NCI-H128 (cell line): ENCODE results near the gene CHN2.

Source experiments
- DNase-seq: peaks from one replicate; lab custom pipeline; 2025; ENCODE audit not compliant: unreplicated experiment; lab: John Stamatoyannopoulos, UW

The CHN2 gene

GRCh38 chr7:29485339-29486190 lies 291.0 kb downstream of the CHN2 start:
- DNase-seq, result no peak

- no peak for DNase-seq
Observed at GRCh38 chr7:29486191-29486700, 291.7 kb downstream of the CHN2 start.

GRCh38 chr7:29487424-29487823 lies 292.8 kb downstream of the CHN2 start:
- no peak for DNase-seq

- DNase-seq, result no peak
Observed at GRCh38 chr7:29488203-29488970, 293.8 kb downstream of the CHN2 start.

- DNase-seq, result no peak
Observed at GRCh38 chr7:29488977-29489376, 294.4 kb downstream of the CHN2 start.

GRCh38 chr7:29490094-29490607 lies 295.6 kb downstream of the CHN2 start:
- DNase-seq, result no peak

DNA sequence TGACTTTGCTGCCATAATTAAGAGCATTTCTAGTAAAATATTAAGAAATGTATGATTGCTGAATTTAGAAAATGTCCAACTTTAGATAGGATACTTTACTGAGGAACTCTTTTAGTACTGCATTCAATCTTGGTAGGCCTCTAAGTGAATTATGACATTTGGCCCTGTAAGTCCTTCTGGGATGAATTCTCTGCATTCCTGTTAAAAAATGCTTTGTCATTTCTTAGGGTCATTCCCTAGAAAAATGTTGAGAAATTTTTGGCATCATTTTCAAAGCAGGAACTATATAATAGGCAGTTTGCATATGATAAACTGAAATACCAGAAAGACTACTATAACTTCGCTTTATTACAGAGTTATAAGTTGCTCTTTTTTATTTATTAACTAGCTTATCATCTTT lies 299.8 kb downstream of the CHN2 start:
- DNase-seq, result no peak

DNA sequence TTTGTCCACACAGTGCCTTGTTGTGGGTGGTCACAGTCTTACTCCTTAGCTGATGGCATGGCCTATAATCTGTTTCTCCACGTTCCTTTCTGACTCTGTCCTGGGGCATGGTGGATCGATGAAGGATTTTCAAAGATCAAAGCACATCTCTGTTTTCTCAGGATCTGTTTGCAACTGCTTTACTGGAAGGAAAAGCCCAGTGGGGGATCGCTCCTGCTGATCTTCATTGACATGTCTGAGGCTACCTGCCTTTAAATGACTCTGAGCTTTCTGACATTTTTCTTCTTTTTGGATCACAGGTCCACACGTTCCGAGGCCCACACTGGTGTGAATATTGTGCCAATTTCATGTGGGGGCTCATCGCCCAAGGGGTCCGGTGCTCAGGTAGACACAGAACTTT lies 301.1 kb downstream of the CHN2 start:
- no peak for DNase-seq

DNA sequence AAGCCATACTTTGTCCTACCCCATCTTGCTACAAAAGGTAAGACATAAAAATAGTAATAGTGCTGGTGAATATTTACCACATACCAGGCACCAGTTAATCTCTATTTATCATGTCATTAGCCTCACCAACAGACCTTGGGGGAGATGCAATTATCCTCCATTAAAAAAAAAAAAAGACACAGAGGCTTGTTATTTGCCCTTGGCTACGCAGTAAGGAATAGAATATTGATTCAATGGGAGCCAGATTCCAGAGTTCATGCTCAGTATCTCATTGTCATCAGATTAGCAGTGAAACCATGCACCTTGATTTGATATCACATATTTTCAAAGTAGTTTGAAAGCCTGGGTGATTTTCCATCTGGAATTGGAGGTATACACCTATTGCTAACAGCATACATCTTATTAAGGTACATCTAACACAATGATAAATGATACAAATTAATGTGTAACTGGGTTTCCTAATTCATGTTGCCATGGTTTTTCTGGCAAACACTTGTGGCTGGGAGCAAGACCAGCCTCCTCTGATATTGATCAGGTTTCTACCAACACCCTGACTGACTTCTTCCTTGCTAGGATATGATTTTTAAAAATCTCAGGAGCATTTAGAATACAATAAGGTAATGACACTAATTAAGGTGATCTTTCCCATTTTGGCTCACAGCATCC lies 301.9 kb downstream of the CHN2 start:
- DNase-seq, result no peak

DNA sequence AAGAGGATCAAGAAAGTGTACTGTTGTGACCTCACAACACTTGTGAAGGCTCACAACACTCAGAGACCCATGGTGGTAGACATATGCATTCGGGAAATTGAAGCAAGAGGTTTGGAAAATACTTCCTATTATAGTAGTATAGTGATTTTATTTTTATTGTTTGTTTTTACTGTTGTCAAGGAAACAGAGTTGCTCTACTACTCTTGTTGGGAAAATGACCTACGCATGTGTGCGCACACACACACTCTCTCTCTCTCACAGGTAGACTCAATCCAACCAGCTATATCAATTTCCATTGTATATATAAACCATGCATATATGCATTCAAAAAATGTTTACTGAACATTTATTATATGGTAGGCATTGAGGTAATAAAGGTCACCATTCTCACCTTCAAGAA lies 305.4 kb downstream of the CHN2 start:
- DNase-seq, result no peak

DNA sequence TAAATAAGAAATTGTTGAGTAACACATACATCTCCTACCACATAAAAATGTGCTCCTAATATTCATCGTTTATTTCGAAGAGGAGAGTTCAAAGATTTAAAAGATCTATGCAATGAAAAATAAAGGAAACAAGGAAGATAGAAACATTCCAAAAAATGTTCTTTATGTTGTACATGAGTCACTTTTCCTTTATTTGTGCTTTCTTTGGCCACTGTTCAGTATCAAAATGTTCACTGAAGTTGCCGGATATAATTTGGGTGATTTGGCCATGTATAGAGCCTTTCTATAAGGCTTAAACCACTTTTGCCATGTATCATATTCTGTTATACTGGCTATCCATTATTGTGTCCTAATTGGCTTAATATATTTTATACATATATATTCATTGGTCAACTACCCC lies 306.1 kb downstream of the CHN2 start:
- DNase-seq, result no peak

- DNase-seq, result no peak
Observed at GRCh38 chr7:29502133-29502532, 307.6 kb downstream of the CHN2 start.

DNA sequence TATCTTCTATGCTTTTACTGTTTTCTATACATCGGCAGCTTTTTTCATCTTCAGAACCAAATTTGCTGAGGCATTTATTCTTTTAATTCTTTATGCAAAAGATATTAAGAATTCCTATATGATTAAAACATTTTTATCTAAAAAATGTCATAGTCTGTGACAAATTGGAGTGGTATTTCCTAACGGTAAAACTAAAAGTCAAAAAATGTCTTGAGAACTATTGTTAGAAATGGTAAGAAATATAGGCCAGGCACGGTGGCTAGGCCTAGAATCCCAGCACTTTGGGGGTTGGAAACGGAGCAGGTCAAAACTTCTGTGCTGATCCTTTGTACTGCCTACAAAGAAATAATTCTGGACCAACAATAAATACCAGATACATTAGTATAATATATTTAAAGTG lies 311.4 kb downstream of the CHN2 start:
- no peak for DNase-seq

- DNase-seq, result no peak
Observed at GRCh38 chr7:29508608-29509007, 314.0 kb downstream of the CHN2 start.

GRCh38 chr7:29510028-29510427 lies 315.5 kb downstream of the CHN2 start:
- no peak for DNase-seq

DNA sequence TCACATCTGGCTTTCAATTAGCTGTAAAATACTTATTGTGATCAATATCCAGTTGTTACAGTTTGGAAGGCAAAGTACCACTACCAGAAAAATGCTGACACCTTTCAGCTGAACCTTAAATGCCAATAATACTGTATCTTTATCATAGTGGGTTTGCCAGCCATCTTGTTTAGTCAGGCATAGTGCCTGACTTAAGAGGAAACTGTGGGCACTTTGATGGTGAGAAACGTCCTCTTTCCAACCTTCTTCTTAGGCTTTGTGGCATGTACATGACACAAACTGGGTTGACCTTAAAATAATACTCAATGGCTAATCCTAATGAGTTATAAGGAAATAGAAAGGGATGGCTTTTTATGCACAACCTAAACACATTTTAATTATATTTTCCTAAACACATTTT lies 316.8 kb downstream of the CHN2 start:
- no peak for DNase-seq

DNA sequence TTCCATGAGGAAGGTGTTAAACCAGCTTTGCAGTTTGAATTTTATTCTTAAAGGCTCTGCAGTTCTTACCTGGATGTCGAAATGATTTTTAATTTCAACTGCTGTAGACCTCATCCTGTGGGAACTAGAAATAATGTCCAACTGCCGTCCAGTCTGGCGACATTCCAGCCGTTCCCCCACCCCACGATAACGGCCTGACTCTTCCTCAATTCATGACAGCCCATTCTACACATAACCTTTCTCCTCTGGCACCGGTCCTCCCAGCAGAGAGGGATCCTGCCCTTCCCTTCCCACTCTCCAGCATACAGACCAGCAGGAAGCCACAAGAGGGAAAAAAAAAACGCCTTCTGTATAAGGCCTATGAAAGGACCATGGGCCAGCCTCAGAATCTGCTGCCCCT lies 317.3 kb downstream of the CHN2 start:
- DNase-seq, result no peak

GRCh38 chr7:29516491-29516890 lies 321.9 kb downstream of the CHN2 start:
- DNase-seq, result no peak

GRCh38 chr7:29518616-29519015 lies 324.0 kb downstream of the CHN2 start:
- DNase-seq, result no peak

GRCh38 chr7:29523728-29524127 lies 329.2 kb downstream of the CHN2 start:
- DNase-seq, result no peak

DNA sequence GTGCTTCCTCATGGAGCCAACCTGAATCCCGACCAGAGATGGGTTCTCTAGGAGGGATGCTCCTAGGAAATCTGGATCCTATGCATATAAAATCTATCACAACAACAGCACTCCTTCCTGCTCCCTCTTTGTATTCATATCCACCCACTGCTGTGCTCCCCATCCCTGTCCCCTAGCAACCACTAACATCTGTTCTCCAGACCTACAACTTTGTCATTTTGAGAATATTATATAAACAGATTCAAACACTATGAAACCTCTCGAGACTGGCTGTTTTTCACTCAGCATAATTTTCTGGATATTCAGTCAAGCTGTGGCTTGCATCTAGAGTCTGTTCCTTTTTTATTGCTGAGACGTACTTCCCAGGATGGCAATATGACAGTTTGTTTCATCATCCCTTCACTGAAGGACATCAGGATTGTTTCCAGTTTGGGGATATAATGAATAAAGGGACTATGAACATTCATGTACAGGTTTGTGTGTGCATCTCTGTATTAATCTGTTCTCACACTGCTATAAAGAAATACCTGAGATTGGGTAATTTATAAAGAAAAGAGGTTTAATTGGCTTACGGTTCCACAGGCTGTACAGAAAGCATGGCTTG lies 333.0 kb downstream of the CHN2 start:
- DNase-seq, result no peak
